HG03095 (cell line): ENCODE data around the gene P2RY10.
"Not testable (repeated sequence)": the region's sequence is repeated elsewhere in the genome, so short reads cannot be mapped to it uniquely, and the experiment has no call there.

Experiments used
- ATAC-seq: cut with Tn5 transposase; IDR thresholded peaks from one replicate; pipeline ENCODE4 v1.9.1; 2021; ENCODE audit warnings: moderate library complexity; ENCODE audit not compliant: unreplicated experiment

The P2RY10 gene

GRCh38 chrX:78945186-78945912, at the start of gene P2RY10:
Gene P2RY10, plus strand, starts transcription at chrX:78945391. Its CDS starts 15,130 bp downstream, at chrX:78960521.
- ATAC-seq = peak; percentile 72

GRCh38 chrX:78922754-78923153, 22.4 kb upstream of the P2RY10 start:
- ATAC-seq = no peak

- ATAC-seq = peak; percentile 89
Observed at GRCh38 chrX:78923198-78924015, 21.8 kb upstream of the P2RY10 start.

- no peak for ATAC-seq
Observed at GRCh38 chrX:78931814-78932213, 13.4 kb upstream of the P2RY10 start.

- ATAC-seq = no peak
Observed at GRCh38 chrX:78934866-78935265, 10.3 kb upstream of the P2RY10 start.

- ATAC-seq = no peak
Observed at GRCh38 chrX:78944351-78944750, 840 bp upstream of the P2RY10 start.

- no peak for ATAC-seq
Observed at GRCh38 chrX:78946178-78946931, 1.2 kb downstream of the P2RY10 start.

- no peak for ATAC-seq
Observed at GRCh38 chrX:78950009-78950835, 5.0 kb downstream of the P2RY10 start.

- peak; percentile 25 for ATAC-seq
Observed at GRCh38 chrX:78957049-78957767, 12.0 kb downstream of the P2RY10 start.

GRCh38 chrX:78957768-78958130, 12.6 kb downstream of the P2RY10 start:
- ATAC-seq = peak; percentile 79

- no peak for ATAC-seq
Observed at GRCh38 chrX:78958419-78959116, 13.4 kb downstream of the P2RY10 start.

GRCh38 chrX:78960888-78961287, 15.7 kb downstream of the P2RY10 start:
- no peak for ATAC-seq

- no peak for ATAC-seq
Observed at GRCh38 chrX:78964598-78964997, 19.4 kb downstream of the P2RY10 start.

- peak; percentile 100 for ATAC-seq
Observed at GRCh38 chrX:78979789-78980464, 34.7 kb downstream of the P2RY10 start.

- no peak for ATAC-seq
Observed at GRCh38 chrX:78989349-78989748, 44.2 kb downstream of the P2RY10 start.

- no peak for ATAC-seq
Observed at GRCh38 chrX:78997870-78998558, 52.8 kb downstream of the P2RY10 start.

- not testable (repeated sequence) for ATAC-seq
Observed at GRCh38 chrX:79007540-79007939, 62.3 kb downstream of the P2RY10 start.
